GM23338 (cell line): ENCODE measurements around the gene MED13. TPM values are rescaled to one million over a fixed set of nuclear protein-coding genes. Genes with fewer than 3 reads are reported as not detected.
A peak's percentile ranks its signal among the peaks of the same experiment; 100 is the strongest.

Experiments used
- ATAC-seq: fragments of 200-7000 bp; cut with Tn5 transposase; 3 replicates; pipeline ENCODE4 v1.9.1; 2020
- DNase-seq: peaks from one replicate; pipeline ENCODE4 v3.0.0-alpha.2; 2015; ENCODE audit warnings: low spot score
- H2AFZ ChIP-seq: fragments of 200-600 bp; sonication (generic); 2 replicates; pipeline ENCODE4 v1.8.0; 2016; ENCODE audit warnings: antibody characterized with exemption, mild to moderate bottlenecking, moderate library complexity
- H3F3A ChIP-seq: fragments of 200-600 bp; sonication (generic); replicated peaks from 2 replicates; pipeline ENCODE4 v1.8.0; 2017; ENCODE audit warnings: antibody characterized with exemption, mixed run types, low read depth
- H3K27ac ChIP-seq: fragments of 200-600 bp; sonication (generic); 2 replicates; pipeline ENCODE4 v1.6.1; 2016; ENCODE audit warnings: low read depth
- H3K27me3 ChIP-seq: fragments of 200-600 bp; sonication (generic); 2 replicates; pipeline ENCODE4 v1.8.0; 2016; ENCODE audit warnings: mild to moderate bottlenecking, mixed run types, moderate library complexity; ENCODE audit not compliant: insufficient read depth
- H3K36me3 ChIP-seq: fragments of 200-600 bp; sonication (generic); 2 replicates; pipeline ENCODE4 v1.8.0; 2016; ENCODE audit warnings: mild to moderate bottlenecking; ENCODE audit not compliant: insufficient read depth
- H3K4me1 ChIP-seq: fragments of 200-600 bp; sonication (generic); 2 replicates; pipeline ENCODE4 v1.8.0; 2016; ENCODE audit warnings: mild to moderate bottlenecking, moderate library complexity; ENCODE audit not compliant: insufficient read depth
- H3K4me2 ChIP-seq: fragments of 200-600 bp; sonication (generic); 2 replicates; pipeline ENCODE4 v1.7.1; 2017; ENCODE audit warnings: mixed run types
- H3K4me3 ChIP-seq: fragments of 200-600 bp; sonication (generic); 2 replicates; pipeline ENCODE4 v1.6.1; 2016; ENCODE audit warnings: mixed run types
- H3K79me2 ChIP-seq: fragments of 200-600 bp; sonication (generic); replicated peaks from 2 replicates; pipeline ENCODE4 v1.8.0; 2017; ENCODE audit warnings: mild to moderate bottlenecking; ENCODE audit not compliant: insufficient read depth
- H3K9me2 ChIP-seq: fragments of 200-600 bp; sonication (generic); 2 replicates; pipeline ENCODE4 v1.8.0; 2017; ENCODE audit not compliant: insufficient read depth
- H4K20me1 ChIP-seq: fragments of 200-600 bp; sonication (generic); replicated peaks from 2 replicates; pipeline ENCODE4 v1.8.0; 2017; ENCODE audit warnings: mild to moderate bottlenecking; ENCODE audit not compliant: insufficient read depth
- H3K27ac Mint-ChIP-seq: 2 replicates; pipeline ENCODE4 v1.8.0; 2020; ENCODE audit warnings: inconsistent platforms, mild to moderate bottlenecking, moderate library complexity, mixed read lengths
- H3K27me3 Mint-ChIP-seq: 3 replicates; pipeline ENCODE4 v1.8.0; 2022; ENCODE audit warnings: low read depth, mild to moderate bottlenecking, moderate library complexity, mixed read lengths, inconsistent platforms; ENCODE audit not compliant: insufficient read depth, poor library complexity
- H3K36me3 Mint-ChIP-seq: 3 replicates; pipeline ENCODE4 v1.8.0; 2021; ENCODE audit warnings: low read depth, mild to moderate bottlenecking, inconsistent platforms, moderate library complexity, mixed read lengths
- H3K4me1 Mint-ChIP-seq: 3 replicates; pipeline ENCODE4 v1.8.0; 2020; ENCODE audit warnings: mild to moderate bottlenecking, inconsistent platforms, mixed read lengths
- H3K4me3 Mint-ChIP-seq: 3 replicates; pipeline ENCODE4 v1.8.0; 2021; ENCODE audit warnings: moderate library complexity, mild to moderate bottlenecking, inconsistent platforms, mixed read lengths
- H3K9me3 Mint-ChIP-seq: 3 replicates; pipeline ENCODE4 v1.8.0; 2020; ENCODE audit warnings: moderate library complexity, mild to moderate bottlenecking, inconsistent platforms, mixed read lengths
- CREB1 ChIP-seq: fragments of 250-450 bp; sonication (Bioruptor Pico); IDR thresholded peaks from 2 replicates; pipeline ENCODE4 v1.5.0; 2020; ENCODE audit warnings: low read depth, mild to moderate bottlenecking, moderate library complexity
- CTCF ChIP-seq, 2 experiments: fragments of 200-600 bp in 1 of 2; sonication (generic) in 1 of 2; conservative IDR thresholded peaks; 2 replicates each; pipeline versions ENCODE4 v1.5.1 to v1.6.1; 2016 to 2017; ENCODE audit warnings: antibody characterized with exemption in 2 of 2, low read depth in 2 of 2, mild to moderate bottlenecking in 2 of 2, moderate library complexity in 1 of 2
- ETS1 ChIP-seq: IDR thresholded peaks from 2 replicates; pipeline ENCODE4 v1.6.1; 2016; ENCODE audit warnings: antibody characterized with exemption
- EZH2phosphoT487 ChIP-seq: fragments of 200-600 bp; sonication (generic); IDR thresholded peaks from one replicate; pipeline ENCODE4 v1.8.1; 2018; ENCODE audit warnings: antibody characterized with exemption; ENCODE audit not compliant: unreplicated experiment
- JUNB ChIP-seq: IDR thresholded peaks from one replicate; pipeline ENCODE4 v1.6.1; 2016; ENCODE audit warnings: antibody characterized with exemption; ENCODE audit not compliant: unreplicated experiment
- POLR2AphosphoS5 ChIP-seq: IDR thresholded peaks from 2 replicates; pipeline ENCODE4 v1.6.1; 2016; ENCODE audit warnings: antibody characterized with exemption, low read depth
- STAT1 ChIP-seq: IDR thresholded peaks from one replicate; pipeline ENCODE4 v1.6.1; 2016; ENCODE audit warnings: antibody characterized with exemption; ENCODE audit not compliant: unreplicated experiment
- ZNF114 ChIP-seq: fragments of 250-450 bp; sonication (Bioruptor Pico); IDR thresholded peaks from 2 replicates; pipeline ENCODE4 v1.5.0; 2020; ENCODE audit warnings: mild to moderate bottlenecking, moderate library complexity
- ZNF331 ChIP-seq: fragments of 250-450 bp; sonication (Bioruptor Pico); IDR thresholded peaks from 2 replicates; pipeline ENCODE4 v1.5.0; 2020; ENCODE audit warnings: low read depth, mild to moderate bottlenecking, moderate library complexity
- ZNF462 ChIP-seq: fragments of 250-450 bp; sonication (Bioruptor Pico); IDR thresholded peaks from 2 replicates; pipeline ENCODE4 v1.5.0; 2020; ENCODE audit warnings: mild to moderate bottlenecking, moderate library complexity
- polyA plus RNA-seq: library from polyadenylated mRNA; unstranded; fragments of >200 nt; fragmentation: Nextera tagmentation; extraction: Ambion mirVana; gene quantifications from 2 replicates; pipeline ENCODE4 v1.2.1, GENCODE V29; 2016
- total RNA-seq: library from RNA; depleted of rRNA; stranded (reverse); fragments of >200 nt; shearing (Covaris generic); gene quantifications from 2 replicates; pipeline ENCODE4 v1.2.3, GENCODE V29; 2014

MED13 gene
- total and polyA plus RNA-seq, 2 experiments from 2014 or later: 13.0 to 45.8 TPM

- Histone ChIP-seq H2AFZ (no peak overlapping the region), H3F3A (no peaks in the 10 kb centered on the region), H3K9me2 (no peaks in the 10 kb centered on the region), H3K27ac (no peak overlapping the region), H3K4me1 (no peaks in the 10 kb centered on the region), H3K4me2 (no peak overlapping the region), H3K36me3 (no peaks in the 10 kb centered on the region), H3K4me3 (no peak overlapping the region), H4K20me1 (no peaks in the 10 kb centered on the region), H3K27me3 (no peaks in the 10 kb centered on the region), H3K79me2 (no peaks in the 10 kb centered on the region)
- Mint-ChIP-seq H3K27ac (no peak overlapping the region), H3K36me3 (no peaks in the 10 kb centered on the region), H3K27me3 (peaks cover 7% of the 10 kb centered on the region), H3K4me3 (no peak overlapping the region), H3K4me1 (no peaks in the 10 kb centered on the region), H3K9me3 (peaks cover 3% of the 10 kb centered on the region; the same call in 1 of the 3 replicates)
- DNase-seq (no peak), ATAC-seq (no peak)
- no peak for TF ChIP-seq JUNB
- no peak for TF ChIP-seq STAT1
- no peak for TF ChIP-seq POLR2AphosphoS5
- TF ChIP-seq ZNF114 (CRISPR knock-in tag): no peak
- TF ChIP-seq CREB1 (CRISPR knock-in tag): no peak
- no peak for TF ChIP-seq CTCF (conservative IDR thresholded peaks at IDR 0.05; ENCODE audit: low read depth in 2 of 2)
- TF ChIP-seq EZH2phosphoT487: no peak
- TF ChIP-seq ETS1: no peak
- TF ChIP-seq ZNF331 (CRISPR knock-in tag): no peak
Measured at GRCh38 chr17:62112229-62112628, 47.2 kb upstream of the MED13 start.

GRCh38 chr17:62111562-62112171 is 46.6 kb upstream of the MED13 start:
- ATAC-seq: no peak
- no peaks in the 10 kb centered on the region for H3K9me2 ChIP-seq
- peaks cover 7% of the 10 kb centered on the region for H3K27me3 Mint-ChIP-seq
- no peak overlapping the region for H3K4me3 ChIP-seq
- H3K36me3 ChIP-seq: no peaks in the 10 kb centered on the region
- H3K4me3 Mint-ChIP-seq: no peak overlapping the region
- no peaks in the 10 kb centered on the region for H3F3A ChIP-seq
- no peak overlapping the region for H3K27ac ChIP-seq
- peak; percentile 16 for DNase-seq
- no peaks in the 10 kb centered on the region for H3K4me1 Mint-ChIP-seq
- no peaks in the 10 kb centered on the region for H3K27me3 ChIP-seq
- H3K36me3 Mint-ChIP-seq: no peaks in the 10 kb centered on the region
- peaks cover 3% of the 10 kb centered on the region; the same call in 1 of the 3 replicates for H3K9me3 Mint-ChIP-seq
- no peaks in the 10 kb centered on the region for H4K20me1 ChIP-seq
- H3K4me2 ChIP-seq: no peak overlapping the region
- no peak for TF ChIP-seq ZNF462 (CRISPR knock-in tag)
- H3K79me2 ChIP-seq: no peaks in the 10 kb centered on the region
- no peaks in the 10 kb centered on the region for H3K4me1 ChIP-seq
- no peak overlapping the region for H2AFZ ChIP-seq
- H3K27ac Mint-ChIP-seq: no peak overlapping the region
